OCI-LY1 (cell line): Measurements from ENCODE around the gene EFHC1.

Experiments used
- CTCF ChIP-seq: fragments of 200-600 bp; sonication (generic), shearing (Covaris generic); IDR thresholded peaks from 2 replicates; pipeline ENCODE4 v1.5.1; 2017; ENCODE audit warnings: mild to moderate bottlenecking, antibody characterized with exemption, low read length, moderate library complexity, mixed read lengths
- EZH2 ChIP-seq: fragments of 200-600 bp; sonication (generic), shearing (Covaris generic); IDR thresholded peaks from 2 replicates; pipeline ENCODE4 v1.8.0; 2017; ENCODE audit warnings: borderline replicate concordance, mixed run types, mild to moderate bottlenecking, antibody characterized with exemption, low read length, moderate library complexity, mixed read lengths

- no peak for TF ChIP-seq CTCF
- no peak for TF ChIP-seq EZH2
Observed at GRCh38 chr6:52516943-52517342, 96.8 kb downstream of the EFHC1 start.
